Stimulated activated CD8-positive, alpha-beta memory T cell treated with anti-CD3 and anti-CD28 coated beads, Interleukin-12 subunit alpha, Interleukin-12 subunit beta, amount 100 ng/mL, for 4 hours (primary cell): ENCODE measurements around the gene FITM2.
"Not testable (repeated sequence)": the region's sequence is repeated elsewhere in the genome, so short reads cannot be mapped to it uniquely, and the experiment has no call there.

Experiments
- DNase-seq: peaks from one replicate; pipeline ENCODE4 v3.0.0-alpha.2; 2020; ENCODE audit warnings: low read depth

FITM2 gene

DNA sequence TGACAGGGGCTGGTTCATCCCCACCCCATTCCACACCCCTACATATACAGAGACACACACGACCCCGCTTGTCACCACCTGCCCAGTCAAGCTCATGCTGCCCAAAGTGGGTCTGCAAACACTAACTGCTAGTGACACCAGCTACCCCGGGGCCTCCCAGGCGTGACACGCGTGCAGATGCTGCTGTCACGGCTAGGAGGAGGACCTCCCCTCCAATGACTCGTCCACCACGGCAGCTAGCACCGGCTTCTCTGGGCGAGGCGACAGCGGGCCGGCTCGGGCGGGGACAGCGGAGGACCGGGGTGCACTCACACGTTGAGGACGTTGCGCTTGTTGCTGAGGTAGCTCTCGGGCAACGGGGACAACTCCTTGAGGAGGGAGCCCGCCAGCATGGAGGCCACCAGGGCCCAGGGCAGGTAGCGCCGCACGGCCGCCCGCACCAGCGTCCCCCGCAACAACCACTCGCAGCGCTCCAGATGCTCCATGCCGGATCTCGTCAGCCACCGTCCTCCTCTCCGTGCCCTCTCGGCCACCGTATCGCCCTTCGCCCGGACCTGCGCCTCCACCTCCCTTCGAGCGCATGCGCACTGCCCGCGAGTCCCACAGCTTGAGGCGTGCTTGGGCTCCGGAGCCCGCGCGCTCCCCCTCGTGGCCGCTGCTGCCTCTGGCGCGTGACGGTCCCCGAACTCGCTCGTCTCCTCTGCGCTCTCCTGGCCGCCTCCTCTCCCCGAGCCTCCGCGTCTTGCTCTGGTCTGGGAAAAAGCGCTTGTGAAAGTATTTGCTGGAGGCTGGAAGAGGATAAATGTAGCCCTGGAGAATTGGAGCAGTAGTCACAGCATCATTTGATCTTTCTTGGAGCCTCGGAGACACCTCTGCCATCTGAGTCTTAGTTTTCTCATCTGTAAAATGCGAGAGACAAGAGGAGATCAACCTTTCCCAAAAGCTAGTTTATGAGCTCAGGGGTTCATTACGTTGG is at the start of gene FITM2:
FITM2 (minus strand) TSS at position 539 of the 976 bp plus-strand sequence; CDS start at position 485, 54 bp downstream.
- peak; percentile 96 for DNase-seq

DNA sequence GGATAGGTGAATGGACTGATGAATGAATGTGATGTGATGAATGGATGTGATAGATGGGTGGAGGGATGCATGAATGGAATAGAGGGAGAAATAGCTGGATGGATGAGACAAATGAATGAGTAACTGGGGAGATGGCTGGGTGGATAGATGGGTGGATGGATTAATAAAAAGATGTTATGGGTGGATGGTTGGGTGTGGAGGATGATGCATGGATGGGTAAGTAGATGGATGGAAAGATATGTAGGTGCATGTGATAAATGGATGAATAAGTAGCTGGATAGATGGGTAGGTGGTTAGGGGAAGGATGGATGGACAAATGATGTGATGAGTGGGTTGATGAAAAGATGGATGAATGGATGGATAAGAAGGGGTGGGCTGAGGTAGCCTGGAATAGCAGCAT is 49.2 kb upstream of the FITM2 start:
- no peak for DNase-seq

- DNase-seq, result no peak
Observed at GRCh38 chr20:44358776-44359175, 47.8 kb upstream of the FITM2 start.

- DNase-seq, result no peak
Observed at GRCh38 chr20:44357555-44358125, 46.6 kb upstream of the FITM2 start.

- no peak for DNase-seq
Observed at GRCh38 chr20:44357020-44357419, 46.0 kb upstream of the FITM2 start.

- DNase-seq, result no peak
Observed at GRCh38 chr20:44356353-44356723, 45.3 kb upstream of the FITM2 start.

GRCh38 chr20:44355498-44356352 is 44.7 kb upstream of the FITM2 start, which contains the start of gene HNF4A:
HNF4A (plus strand) TSS chr20:44355699; CDS start chr20:44355805, 106 bp downstream.
- DNase-seq, result no peak

DNA sequence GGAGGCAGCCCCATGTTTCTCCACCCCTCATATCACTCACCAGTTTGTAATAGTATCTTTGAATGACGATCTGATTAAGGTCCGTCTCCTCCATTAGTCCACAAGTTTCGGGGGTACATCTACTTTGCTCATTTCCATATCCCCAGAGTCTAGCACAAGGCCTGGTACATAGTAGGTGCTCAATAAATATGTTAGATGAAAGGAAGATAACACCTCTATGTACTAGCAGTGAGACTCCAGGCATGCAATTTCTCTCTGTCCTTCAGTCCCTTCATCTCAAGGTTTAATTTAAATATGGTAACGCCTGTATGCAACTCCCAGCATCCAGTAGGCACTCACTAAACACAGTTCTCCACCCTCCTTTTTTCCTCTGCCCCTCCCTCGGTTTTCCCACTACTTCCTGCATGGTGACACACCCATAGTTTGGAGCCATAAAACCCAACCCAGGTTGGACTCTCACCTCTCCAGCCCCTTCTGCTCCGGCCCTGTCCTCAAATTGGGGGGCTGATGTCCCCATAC is 44.0 kb upstream of the FITM2 start:
- DNase-seq, result no peak

- DNase-seq, result no peak
Observed at GRCh38 chr20:44350567-44350966, 39.6 kb upstream of the FITM2 start.

DNA sequence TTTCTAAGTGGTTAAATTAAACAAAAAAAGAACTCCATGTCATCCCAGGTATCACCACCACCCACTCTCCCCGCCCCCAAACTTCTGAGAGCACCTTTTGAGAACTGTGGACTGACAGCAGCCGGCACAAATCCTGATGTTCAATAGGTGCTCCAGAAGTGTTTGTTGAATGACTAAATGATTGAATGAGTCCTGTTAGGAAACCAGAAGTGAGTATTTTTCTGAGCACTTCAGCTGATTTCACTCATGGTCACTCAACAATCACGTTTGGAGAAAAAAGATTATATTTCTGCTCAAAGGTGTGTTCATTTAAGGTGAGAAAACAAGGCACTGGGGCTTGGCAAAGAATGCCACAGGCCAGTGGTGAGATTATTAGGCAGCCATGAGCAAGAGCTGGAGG is 38.3 kb upstream of the FITM2 start:
- no peak for DNase-seq

- no peak for DNase-seq
Observed at GRCh38 chr20:44348168-44348659, 37.2 kb upstream of the FITM2 start.

GRCh38 chr20:44345941-44346340 is 34.9 kb upstream of the FITM2 start:
- DNase-seq, result not testable (repeated sequence)

GRCh38 chr20:44345147-44345546 is 34.1 kb upstream of the FITM2 start:
- DNase-seq, result no peak

DNA sequence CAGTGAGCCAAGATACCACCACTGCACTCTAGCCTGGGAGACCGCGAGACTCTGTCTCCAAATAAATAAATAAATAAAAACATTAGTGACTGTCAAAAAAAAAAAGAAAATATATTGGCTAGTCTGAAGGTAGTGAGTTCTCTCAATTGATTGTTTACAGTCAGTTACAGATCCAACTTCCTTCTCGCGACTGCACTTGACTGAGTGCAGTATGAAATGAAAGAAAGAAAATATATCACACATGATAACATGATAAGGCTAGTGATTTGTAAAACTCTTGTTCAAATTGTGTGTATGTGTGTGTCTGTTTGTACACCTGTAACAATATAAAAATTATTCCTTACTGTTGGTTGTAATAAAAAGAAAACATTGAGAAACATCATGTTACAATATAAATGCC is 33.7 kb upstream of the FITM2 start:
- DNase-seq, result no peak

GRCh38 chr20:44343162-44343675 is 32.2 kb upstream of the FITM2 start:
- DNase-seq, result no peak

- no peak for DNase-seq
Observed at GRCh38 chr20:44342248-44342647, 31.2 kb upstream of the FITM2 start.

DNA sequence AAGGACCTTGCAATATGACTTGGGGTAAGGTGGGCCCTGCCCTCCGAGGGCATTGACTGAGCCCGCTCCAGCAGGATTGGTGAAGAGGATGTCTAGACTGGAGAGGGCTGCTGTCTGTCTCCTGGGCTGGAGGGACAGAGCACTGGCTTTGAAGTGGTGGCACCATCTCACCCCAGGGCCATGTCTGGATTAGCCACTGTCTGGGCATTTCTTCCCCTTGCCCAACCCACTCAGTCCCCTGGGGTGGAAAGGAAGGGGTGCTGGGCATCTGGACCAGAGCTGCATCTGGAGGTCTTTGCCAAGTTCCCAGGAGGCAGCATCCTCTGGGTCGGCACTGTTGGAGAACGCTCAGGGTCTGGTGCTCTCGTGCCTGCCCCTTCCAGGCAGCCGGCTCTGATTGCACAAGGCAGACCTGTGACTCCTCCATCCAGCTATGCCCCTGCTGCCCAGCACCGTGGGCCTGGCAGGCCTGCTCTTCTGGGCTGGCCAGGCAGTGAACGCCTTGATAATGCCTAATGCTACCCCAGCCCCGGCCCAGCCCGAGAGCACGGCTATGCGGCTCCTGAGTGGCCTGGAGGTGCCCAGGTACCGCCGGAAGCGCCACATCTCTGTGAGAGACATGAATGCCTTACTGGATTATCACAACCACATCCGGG is 25.9 kb upstream of the FITM2 start, which contains the start of gene R3HDML:
R3HDML (plus strand) TSS at position 319 of the 656 bp plus-strand sequence; CDS start at position 434, 115 bp downstream.
- no peak for DNase-seq

GRCh38 chr20:44336086-44336485 is 25.1 kb upstream of the FITM2 start:
- DNase-seq, result no peak

GRCh38 chr20:44335675-44336074 is 24.7 kb upstream of the FITM2 start:
- DNase-seq, result no peak

GRCh38 chr20:44334709-44335108 is 23.7 kb upstream of the FITM2 start:
- DNase-seq, result no peak

DNA sequence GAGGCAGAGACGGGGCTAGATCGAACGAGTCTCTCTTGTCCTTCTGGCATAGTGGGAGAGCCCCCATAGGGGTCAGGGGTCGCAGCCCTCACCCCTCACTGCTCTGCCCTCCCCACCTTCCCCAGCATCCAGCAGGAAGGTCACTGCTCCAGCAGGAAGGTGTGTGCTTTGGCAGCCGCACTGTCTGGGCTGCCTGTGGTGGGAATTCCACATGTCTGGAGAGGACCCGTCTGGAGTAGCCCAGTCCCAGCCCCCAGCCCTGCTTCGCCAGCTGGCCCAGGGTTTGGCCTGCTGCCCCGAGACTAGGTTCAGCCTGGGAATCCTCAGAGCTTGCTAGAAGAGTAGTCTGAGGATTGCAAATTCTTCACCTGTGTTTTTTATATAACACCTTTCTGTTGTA is 23.3 kb upstream of the FITM2 start:
- no peak for DNase-seq
